Fibroblast of lung (primary cell): ENCODE data around the gene MUC4.

Experiments used
- CTCF ChIP-seq, 2 donors: IDR thresholded peaks in 1 of 2; conservative IDR thresholded peaks in 1 of 2; 1 replicate in 1 of 2; 2 replicates in 1 of 2; pipeline ENCODE4 v1.5.1; 2011 to 2012; ENCODE audit warnings: low read length in 2 of 2, control low read depth in 1 of 2, inconsistent platforms in 1 of 2, low read depth in 1 of 2, mild to moderate bottlenecking in 1 of 2
- EZH2 ChIP-seq: IDR thresholded peaks from 2 replicates; pipeline ENCODE4 v1.5.1; 2012; ENCODE audit warnings: low read length, control low read depth, mild to moderate bottlenecking; ENCODE audit errors: missing control alignments

DNA sequence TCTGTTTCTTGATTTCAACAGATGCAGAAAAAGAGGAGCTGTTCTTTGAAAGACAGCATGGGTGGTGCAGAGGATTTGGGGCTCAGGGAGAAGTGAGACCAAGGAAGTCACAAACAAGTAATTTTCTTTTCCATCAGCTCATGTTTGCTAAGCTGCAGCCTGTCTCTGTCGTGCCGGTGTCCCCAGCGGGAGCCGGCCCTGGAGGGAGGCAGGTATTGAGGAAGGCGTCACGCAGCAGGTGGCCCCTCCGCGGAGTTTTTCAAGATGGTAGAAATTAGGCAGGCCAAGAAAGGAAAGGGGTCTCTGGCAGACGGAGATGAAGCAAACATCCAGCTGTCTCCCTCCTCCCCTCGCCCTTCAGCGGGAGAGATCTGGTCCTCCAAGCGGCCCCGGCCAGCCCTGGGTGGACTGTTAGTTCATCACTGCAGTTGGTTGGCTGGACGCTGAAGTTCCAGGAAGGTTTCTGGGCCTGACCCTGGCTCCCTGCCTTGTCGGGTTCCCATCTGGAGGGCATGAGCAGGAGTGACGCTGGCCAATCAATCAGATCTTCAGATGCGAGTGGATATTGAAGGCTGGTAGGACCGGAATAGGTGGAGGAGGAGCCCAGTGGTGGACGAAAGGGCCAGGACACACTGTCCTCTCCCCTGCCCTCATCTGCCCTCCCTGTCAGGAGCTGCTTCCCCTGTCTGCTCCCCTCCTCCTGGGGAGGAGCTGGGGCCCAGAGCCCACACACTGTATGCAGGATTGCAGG is 27.7 kb upstream of the MUC4 start:
- TF ChIP-seq CTCF (conservative IDR thresholded peaks at IDR 0.05 in 1 of 2, IDR thresholded peaks at IDR 0.05 in 1 of 2; ENCODE audit: low read depth in 1 of 2, low read length in 2 of 2), result no peak
- peak; percentile 44 for TF ChIP-seq EZH2
